Measurements from ENCODE around the gene ANGPTL4. TPM values are rescaled to one million over a fixed set of nuclear protein-coding genes. Genes with fewer than 3 reads are reported as not detected.
"Not testable (repeated sequence)": the region's sequence is repeated elsewhere in the genome, so short reads cannot be mapped to it uniquely, and the experiment has no call there.

ANGPTL4 gene
- total and polyA plus RNA-seq, 7 donors: 10.7 to 235 (median 42.5) TPM

DNA sequence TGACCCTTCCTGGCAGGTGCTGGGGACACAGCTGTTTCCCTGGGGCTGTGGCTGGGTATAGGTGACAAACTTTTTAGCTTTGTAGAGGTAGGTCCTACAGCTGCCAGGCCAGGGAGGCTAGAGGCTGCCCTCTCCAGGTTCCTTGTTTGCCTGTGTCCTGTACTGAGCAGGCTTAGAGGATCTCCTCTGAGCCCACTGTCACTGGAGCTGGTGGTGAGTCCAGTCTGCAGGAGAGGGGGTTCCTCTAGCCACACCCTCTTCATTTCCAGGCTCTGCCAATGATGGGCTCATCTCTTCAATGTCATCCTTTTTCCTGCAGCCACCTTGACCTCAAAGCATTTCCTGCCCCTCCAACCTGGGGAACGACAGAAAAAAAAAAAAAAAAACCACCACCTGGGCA is 13.6 kb downstream of the ANGPTL4 start:
- peak in 1 of 2 donors; percentile 30 for DNase-seq
- Histone ChIP-seq H3K9me3 (no peaks in the 10 kb centered on the region), H3K27me3 (ENCODE audit: insufficient read depth in 3 of 3, low read length in 2 of 3) (no peaks in the 10 kb centered on the region), H3K4me1 (peaks cover 4% of the 10 kb centered on the region), H3K27ac (no peak overlapping the region), H3K36me3 (ENCODE audit: insufficient read depth in 1 of 2, low read depth in 1 of 2) (peaks cover 2 to 21% of the 10 kb centered on the region in 2 donors), H3K4me3 (no peak overlapping the region)
- ATAC-seq: peak in 3 of 4 donors; percentile 16 to 34 (median 22)
- intact Hi-C loops (cut with DNase I): no loop called here
- WGBS, 3 donors: 56 to 75% (median 67%) methylated on average over 1 of the region's 1 CpG
- TF ChIP-seq, protein P1, sequence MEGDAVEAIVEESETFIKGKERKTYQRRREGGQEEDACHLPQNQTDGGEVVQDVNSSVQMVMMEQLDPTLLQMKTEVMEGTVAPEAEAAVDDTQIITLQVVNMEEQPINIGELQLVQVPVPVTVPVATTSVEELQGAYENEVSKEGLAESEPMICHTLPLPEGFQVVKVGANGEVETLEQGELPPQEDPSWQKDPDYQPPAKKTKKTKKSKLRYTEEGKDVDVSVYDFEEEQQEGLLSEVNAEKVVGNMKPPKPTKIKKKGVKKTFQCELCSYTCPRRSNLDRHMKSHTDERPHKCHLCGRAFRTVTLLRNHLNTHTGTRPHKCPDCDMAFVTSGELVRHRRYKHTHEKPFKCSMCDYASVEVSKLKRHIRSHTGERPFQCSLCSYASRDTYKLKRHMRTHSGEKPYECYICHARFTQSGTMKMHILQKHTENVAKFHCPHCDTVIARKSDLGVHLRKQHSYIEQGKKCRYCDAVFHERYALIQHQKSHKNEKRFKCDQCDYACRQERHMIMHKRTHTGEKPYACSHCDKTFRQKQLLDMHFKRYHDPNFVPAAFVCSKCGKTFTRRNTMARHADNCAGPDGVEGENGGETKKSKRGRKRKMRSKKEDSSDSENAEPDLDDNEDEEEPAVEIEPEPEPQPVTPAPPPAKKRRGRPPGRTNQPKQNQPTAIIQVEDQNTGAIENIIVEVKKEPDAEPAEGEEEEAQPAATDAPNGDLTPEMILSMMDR (IDR thresholded peaks at IDR 0.05): no peak

DNA sequence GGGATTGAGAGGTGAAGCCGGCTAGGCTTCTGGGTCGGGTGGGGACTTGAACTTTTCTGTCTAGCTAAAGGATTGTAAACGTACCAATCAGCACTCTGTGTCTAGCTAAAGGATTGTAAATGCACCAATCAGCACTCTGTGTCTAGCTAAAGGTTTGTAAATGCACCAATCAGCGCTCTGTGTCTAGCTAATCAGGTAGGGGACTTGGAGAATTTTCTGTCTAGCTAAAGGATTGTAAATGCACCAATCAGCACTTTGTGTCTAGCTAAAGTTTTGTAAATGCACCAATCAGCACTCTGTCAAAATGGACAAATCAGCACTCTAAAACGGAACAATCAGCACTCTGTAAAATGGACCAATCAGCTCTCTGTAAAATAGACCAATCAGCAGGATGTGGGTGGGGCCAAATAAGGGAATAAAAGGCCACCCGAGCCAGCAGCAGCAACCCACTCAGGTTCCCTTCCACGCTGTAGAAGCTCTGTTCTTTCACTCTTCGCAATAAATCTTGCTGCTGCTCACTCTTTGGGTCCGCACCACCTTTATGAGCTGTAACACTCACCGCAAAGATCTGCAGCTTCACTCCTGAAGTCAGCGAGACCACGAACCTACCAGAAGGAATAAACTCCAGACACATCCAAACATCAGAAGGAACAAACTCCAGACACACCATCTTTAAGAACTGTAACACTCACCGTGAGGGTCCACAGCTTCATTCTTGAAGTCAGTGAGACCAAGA is 15.4 kb downstream of the ANGPTL4 start:
- H3K36me3 ChIP-seq (ENCODE audit: insufficient read depth in 1 of 2, low read depth in 1 of 2); H3K4me3 ChIP-seq; H3K27me3 ChIP-seq (ENCODE audit: insufficient read depth in 3 of 3, low read length in 2 of 3); intact Hi-C loops (cut with DNase I); DNase-seq; ATAC-seq; H3K4me1 ChIP-seq; H3K9me3 ChIP-seq; H3K27ac ChIP-seq: not testable (repeated sequence)
- WGBS, 3 donors: 92 to 94% (median 93%) methylated on average over 13 of the region's 13 CpGs

DNA sequence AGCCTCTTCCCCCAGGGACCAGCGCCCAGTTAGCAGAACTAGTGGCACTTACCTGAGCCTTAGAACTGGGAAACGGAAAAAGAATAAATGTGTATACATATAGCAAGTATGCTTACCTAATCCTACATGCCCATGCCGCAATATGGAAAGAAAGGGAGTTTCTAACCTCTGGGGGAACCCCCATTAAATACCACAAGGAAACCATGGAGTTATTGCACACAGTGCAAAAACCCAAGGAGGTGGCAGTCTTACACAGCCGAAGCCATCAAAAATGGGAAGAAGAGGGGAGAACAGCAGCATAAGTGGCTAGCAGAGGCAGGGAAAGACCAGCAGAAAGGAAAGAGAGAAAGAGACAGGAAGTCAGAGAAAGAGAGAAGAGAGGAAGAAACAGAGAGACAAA is 20.6 kb downstream of the ANGPTL4 start:
- intact Hi-C loops (cut with DNase I); H3K4me3 ChIP-seq; H3K36me3 ChIP-seq (ENCODE audit: insufficient read depth in 1 of 2, low read depth in 1 of 2); ATAC-seq; H3K27me3 ChIP-seq (ENCODE audit: insufficient read depth in 3 of 3, low read length in 2 of 3); DNase-seq; H3K9me3 ChIP-seq: not testable (repeated sequence)
- peak overlapping the region; percentile 34 for H3K27ac ChIP-seq
- WGBS, 3 donors: 82 to 96% (median 93%) methylated on average over 4 of the region's 4 CpGs
- peaks cover 11% of the 10 kb centered on the region for H3K4me1 ChIP-seq

DNA sequence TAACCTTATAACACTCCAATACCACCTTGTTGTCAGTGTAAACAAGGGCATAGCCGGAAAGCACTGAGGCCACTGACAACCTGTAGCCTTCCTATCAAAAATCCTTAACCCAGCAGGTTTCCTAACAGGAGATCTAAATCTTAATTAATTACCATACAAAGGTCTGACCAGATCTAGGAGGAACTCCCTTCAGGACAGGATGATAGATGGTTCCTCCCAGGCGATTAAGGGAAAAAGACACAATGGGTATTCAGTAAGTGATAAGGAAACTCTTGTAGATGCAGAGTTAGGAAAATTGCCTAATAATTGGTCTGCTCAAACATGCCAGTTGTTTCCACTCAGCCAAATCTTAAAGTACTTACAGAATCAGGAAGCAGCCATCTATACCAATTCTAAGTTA is 21.1 kb downstream of the ANGPTL4 start:
- ATAC-seq; intact Hi-C loops (cut with DNase I); DNase-seq; H3K36me3 ChIP-seq (ENCODE audit: insufficient read depth in 1 of 2, low read depth in 1 of 2); H3K9me3 ChIP-seq; H3K27me3 ChIP-seq (ENCODE audit: insufficient read depth in 3 of 3, low read length in 2 of 3); H3K4me3 ChIP-seq: not testable (repeated sequence)
- Histone ChIP-seq H3K27ac (peak overlapping the region; percentile 34), H3K4me1 (peaks cover 11% of the 10 kb centered on the region)
- WGBS, 3 donors: 73 to 79% (median 74%) methylated on average over 2 of the region's 2 CpGs

DNA sequence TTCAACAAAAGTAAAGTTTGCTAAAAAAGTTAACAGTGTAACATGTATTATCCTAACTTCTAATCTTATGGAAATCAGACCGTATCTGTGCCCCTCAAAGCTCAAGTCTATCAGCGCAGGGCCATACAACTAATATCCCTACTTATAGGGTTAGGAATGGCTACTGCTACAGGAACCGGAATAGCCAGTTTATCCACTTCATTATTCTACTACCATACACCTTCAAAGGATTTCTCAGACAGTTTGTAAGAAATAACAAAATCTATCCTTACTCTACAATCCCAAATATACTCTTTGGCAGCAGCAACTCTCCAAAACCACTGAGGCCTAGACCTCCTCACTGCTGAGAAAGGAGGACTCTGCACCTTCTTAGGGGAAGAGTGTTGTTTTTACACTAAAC is 21.6 kb downstream of the ANGPTL4 start:
- ATAC-seq; H3K36me3 ChIP-seq (ENCODE audit: insufficient read depth in 1 of 2, low read depth in 1 of 2); intact Hi-C loops (cut with DNase I); H3K9me3 ChIP-seq; H3K27me3 ChIP-seq (ENCODE audit: insufficient read depth in 3 of 3, low read length in 2 of 3); H3K4me3 ChIP-seq; DNase-seq: not testable (repeated sequence)
- 90 to 91% (median 91%) methylated on average over 3 of the region's 3 CpGs for WGBS, 3 donors
- peaks cover 11% of the 10 kb centered on the region for H3K4me1 ChIP-seq
- peak overlapping the region; percentile 12 for H3K27ac ChIP-seq

DNA sequence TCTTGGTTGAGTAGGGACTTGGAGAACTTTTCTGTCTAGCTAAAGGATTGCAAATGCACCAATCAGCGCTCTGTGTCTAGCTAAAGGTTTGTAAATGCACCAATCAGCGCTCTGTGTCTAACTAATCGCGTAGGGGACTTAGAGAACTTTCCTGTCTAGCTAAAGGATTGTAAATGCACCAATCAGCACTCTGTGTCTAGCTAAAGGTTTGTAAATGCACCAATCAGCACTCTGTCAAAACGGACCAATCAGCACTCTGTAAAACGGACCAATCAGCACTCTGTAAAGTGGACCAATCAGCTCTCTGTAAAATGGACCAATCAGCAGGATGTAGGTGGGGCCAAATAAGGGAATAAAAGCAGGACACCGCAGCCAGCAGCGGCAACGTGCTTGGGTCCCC is 22.5 kb downstream of the ANGPTL4 start:
- intact Hi-C loops (cut with DNase I); H3K4me3 ChIP-seq; H3K9me3 ChIP-seq; H3K27ac ChIP-seq; ATAC-seq; DNase-seq; H3K36me3 ChIP-seq (ENCODE audit: insufficient read depth in 1 of 2, low read depth in 1 of 2); H3K27me3 ChIP-seq (ENCODE audit: insufficient read depth in 3 of 3, low read length in 2 of 3): not testable (repeated sequence)
- 80 to 87% (median 87%) methylated on average over 9 of the region's 9 CpGs for WGBS, 3 donors
- peaks cover 17% of the 10 kb centered on the region for H3K4me1 ChIP-seq

DNA sequence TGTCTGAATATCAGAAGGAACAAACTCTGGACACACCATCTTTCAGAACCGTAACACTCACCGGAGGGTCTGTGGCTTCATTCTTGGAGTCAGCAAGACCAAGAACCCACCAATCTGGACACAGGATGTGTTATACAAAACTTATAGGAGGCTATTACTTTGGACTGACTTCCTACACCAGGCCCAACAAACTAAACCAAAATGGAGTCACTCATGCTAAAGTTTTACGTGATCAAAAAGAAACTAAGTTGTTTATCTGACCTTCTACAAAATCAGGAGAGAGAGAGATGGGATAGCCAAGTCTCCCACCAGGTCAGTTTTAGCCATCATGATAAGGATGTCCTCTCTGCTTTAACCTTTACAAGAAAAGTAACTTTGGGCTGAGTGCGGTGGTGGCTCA is 23.0 kb downstream of the ANGPTL4 start:
- intact Hi-C loops (cut with DNase I): no loop called here
- no peaks in the 10 kb centered on the region for H3K27me3 ChIP-seq (ENCODE audit: insufficient read depth in 3 of 3, low read length in 2 of 3)
- no peak for DNase-seq
- H3K36me3 ChIP-seq (ENCODE audit: insufficient read depth in 1 of 2, low read depth in 1 of 2): no peaks in the 10 kb centered on the region
- 75 to 94% (median 86%) methylated on average over 4 of the region's 4 CpGs for WGBS, 3 donors
- ATAC-seq: no peak
- H3K27ac ChIP-seq: no peak overlapping the region
- peaks cover 23% of the 10 kb centered on the region for H3K4me1 ChIP-seq
- H3K4me3 ChIP-seq: no peak overlapping the region
- TF ChIP-seq, protein P1 (IDR thresholded peaks at IDR 0.05): no peak
- no peaks in the 10 kb centered on the region for H3K9me3 ChIP-seq
